ENCODE measurements around the gene MAPK8IP1. TPM values are rescaled to one million over a fixed set of nuclear protein-coding genes. Genes with fewer than 3 reads are reported as not detected.

MAPK8IP1 gene
- total RNA-seq, 1 experiment from 2014 or later, result 14.3 TPM

GRCh38 chr11:45881708-45882368, 3.6 kb upstream of the MAPK8IP1 start:
- in situ Hi-C loops (cut with HindIII; ENCODE audit: low pct_unique_long_range_greater_than_20kb, low sequenced_read_pairs), result no loop called here

DNA sequence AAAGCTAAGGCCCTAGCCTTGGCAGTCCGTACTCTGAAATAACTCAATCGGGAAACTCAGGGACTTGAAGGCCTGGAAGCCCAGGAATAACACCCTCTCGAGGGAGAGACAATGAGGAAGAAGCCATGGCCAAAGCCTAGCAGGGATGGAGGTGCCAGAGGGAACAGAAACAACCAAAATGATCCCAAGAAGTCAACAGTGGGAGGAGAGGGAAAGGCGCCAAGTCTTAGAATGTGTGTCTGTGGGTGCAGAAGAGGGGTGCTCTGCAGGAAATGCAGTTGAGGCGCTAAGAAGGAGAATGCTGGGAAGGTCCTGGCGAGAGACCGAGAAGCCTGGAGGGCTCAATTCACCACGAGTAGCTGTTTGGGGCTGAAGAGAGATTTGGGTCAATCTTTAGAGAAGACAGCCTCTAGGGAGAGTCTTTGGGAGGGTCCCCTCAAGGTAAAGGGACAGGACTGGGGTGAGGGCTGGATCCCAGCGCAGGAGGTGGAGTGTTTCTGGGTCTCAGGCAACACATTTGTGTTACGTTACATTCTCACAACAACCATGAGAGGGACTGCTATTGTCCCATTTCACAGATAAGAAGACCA, 760 bp upstream of the MAPK8IP1 start:
- no peak for DNase-seq (ENCODE audit: low read depth, low spot score)
- in situ Hi-C loops (cut with HindIII; ENCODE audit: low pct_unique_long_range_greater_than_20kb, low sequenced_read_pairs), result no loop called here

More at GRCh38 chr11:45881708-45882368, 3.6 kb upstream of the MAPK8IP1 start:
- no peak for DNase-seq (ENCODE audit: low read depth, low spot score)

DNA sequence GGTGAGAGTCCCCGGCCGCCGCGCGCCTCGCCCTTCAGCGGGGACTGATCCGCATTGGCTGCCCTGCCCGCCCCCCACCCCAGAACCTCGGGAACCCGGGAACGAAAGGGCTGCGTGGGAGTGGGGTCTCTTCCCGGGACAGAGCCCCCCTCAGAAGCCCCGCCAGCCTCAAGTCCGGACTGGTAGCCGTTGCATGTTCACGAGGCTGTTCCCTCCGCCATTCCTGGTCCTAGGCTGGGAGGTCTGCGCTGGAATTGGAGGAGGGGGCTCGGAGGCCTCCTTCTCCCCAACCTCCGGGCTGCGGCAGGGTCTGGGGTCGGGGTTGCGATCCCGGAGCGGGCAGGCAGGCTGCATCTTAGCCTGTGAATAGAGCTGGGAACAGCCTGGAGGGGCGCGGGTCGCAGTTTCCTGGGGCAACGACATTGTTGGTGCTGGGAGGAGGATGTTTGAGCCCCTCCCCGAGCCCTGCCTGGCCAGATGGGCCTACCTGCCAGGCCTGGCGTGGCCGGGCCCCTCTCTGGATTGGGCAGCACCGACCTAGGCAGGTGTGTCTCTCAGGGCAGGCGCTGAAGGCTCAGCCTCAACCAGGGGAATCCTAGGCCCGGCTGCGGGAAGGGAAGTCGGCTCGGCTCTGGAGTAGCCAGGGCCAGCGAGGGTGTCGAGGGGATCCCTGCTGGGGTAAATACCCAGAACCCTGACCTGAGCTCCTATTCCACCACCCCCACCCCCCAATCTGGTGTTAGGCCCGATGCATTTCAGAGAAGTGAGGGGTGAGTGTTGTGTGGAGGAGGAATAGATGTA, 670 bp downstream of the MAPK8IP1 start:
- DNase-seq (ENCODE audit: low read depth, low spot score), result no peak
- in situ Hi-C loops (cut with HindIII; ENCODE audit: low pct_unique_long_range_greater_than_20kb, low sequenced_read_pairs), result no loop called here

GRCh38 chr11:45886816-45887520, 1.5 kb downstream of the MAPK8IP1 start:
- DNase-seq (ENCODE audit: low read depth, low spot score), result no peak
- in situ Hi-C loops (cut with HindIII; ENCODE audit: low pct_unique_long_range_greater_than_20kb, low sequenced_read_pairs), result no loop called here

DNA sequence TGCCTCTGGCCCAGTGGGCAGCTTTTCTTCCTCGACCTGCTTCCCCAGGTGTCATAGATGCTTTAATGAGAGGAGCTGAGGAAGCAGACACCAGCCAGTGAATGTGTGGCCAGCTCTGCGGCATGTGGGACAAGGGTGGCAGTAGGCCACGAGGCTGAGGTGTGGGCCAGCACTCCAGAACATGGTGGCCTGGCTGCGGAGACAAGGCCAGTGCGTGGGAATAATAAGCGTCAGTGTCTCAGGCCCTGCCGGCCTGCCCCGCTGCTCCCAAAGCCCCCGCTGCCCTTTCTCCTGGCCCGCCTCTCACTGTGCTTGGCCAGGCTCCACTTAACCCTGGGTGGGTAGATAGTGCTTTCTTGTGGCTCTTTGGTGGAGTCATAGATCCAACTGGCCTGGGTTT, 2.1 kb downstream of the MAPK8IP1 start:
- in situ Hi-C loops (cut with HindIII; ENCODE audit: low pct_unique_long_range_greater_than_20kb, low sequenced_read_pairs), result no loop called here
- DNase-seq (ENCODE audit: low read depth, low spot score), result no peak

DNA sequence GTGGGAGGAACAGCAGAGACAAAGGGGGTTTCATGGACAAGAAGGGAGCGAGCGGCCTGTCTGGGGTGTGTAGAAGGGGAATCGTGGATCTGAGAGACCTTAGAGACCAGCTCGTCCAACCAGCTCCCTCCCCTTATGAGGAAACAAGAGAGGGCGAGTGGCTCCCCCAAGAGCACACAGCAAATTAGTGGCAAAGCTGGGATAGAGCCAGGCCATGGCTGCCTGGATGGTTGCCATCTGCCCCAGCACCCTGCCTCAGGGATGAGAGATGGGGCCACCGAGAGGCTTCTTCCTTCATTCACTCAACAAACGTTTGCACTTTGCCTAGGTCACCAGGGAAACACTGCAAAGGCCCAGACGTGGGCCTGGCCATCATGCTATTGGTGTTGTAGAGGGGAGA, 4.1 kb downstream of the MAPK8IP1 start:
- no peak for DNase-seq (ENCODE audit: low read depth, low spot score)
- in situ Hi-C loops (cut with HindIII; ENCODE audit: low pct_unique_long_range_greater_than_20kb, low sequenced_read_pairs), result no loop called here

GRCh38 chr11:45889966-45890365, 4.5 kb downstream of the MAPK8IP1 start:
- no peak for DNase-seq (ENCODE audit: low read depth, low spot score)
- in situ Hi-C loops (cut with HindIII; ENCODE audit: low pct_unique_long_range_greater_than_20kb, low sequenced_read_pairs), result no loop called here

GRCh38 chr11:45890886-45891550, 5.6 kb downstream of the MAPK8IP1 start:
- in situ Hi-C loops (cut with HindIII; ENCODE audit: low pct_unique_long_range_greater_than_20kb, low sequenced_read_pairs), result no loop called here
- DNase-seq (ENCODE audit: low read depth, low spot score), result no peak

GRCh38 chr11:45892856-45893255, 7.4 kb downstream of the MAPK8IP1 start:
- in situ Hi-C loops (cut with HindIII; ENCODE audit: low pct_unique_long_range_greater_than_20kb, low sequenced_read_pairs), result no loop called here
- DNase-seq (ENCODE audit: low read depth, low spot score), result no peak

DNA sequence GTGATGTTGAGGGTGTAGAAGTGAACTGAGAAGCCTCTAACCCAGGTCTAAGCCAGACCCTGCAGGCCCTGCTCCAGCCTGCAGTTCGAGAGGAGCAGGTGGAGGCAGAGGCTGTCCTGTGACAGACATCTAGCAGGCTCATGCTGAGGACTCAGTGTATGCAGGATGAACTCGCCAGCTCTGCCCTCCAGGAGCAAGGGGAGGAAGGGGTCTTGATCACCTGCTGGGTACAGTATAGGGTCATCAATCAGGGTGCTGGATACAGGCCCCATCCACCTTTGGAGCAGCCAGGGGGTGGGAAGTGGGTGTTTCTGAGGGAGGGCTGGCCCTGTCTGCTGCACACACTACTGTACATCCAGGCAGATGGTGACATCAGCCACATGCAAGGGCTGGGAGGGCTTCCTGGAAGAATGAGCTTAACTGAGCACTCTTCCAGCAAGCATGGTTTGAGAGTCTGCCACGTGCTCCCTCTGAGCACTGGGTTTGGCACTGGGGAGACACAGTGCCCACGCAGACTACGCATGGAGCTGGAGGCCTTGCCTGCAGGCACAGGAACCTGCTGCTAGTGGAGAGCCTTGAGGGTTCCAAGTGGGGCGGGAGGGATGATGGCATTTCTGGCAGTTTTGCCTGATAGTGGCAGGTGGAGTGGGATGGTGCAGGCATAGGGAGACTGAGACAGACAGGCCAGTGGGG, 9.2 kb downstream of the MAPK8IP1 start:
- in situ Hi-C loops (cut with HindIII; ENCODE audit: low pct_unique_long_range_greater_than_20kb, low sequenced_read_pairs), result no loop called here
- DNase-seq (ENCODE audit: low read depth, low spot score), result no peak

DNA sequence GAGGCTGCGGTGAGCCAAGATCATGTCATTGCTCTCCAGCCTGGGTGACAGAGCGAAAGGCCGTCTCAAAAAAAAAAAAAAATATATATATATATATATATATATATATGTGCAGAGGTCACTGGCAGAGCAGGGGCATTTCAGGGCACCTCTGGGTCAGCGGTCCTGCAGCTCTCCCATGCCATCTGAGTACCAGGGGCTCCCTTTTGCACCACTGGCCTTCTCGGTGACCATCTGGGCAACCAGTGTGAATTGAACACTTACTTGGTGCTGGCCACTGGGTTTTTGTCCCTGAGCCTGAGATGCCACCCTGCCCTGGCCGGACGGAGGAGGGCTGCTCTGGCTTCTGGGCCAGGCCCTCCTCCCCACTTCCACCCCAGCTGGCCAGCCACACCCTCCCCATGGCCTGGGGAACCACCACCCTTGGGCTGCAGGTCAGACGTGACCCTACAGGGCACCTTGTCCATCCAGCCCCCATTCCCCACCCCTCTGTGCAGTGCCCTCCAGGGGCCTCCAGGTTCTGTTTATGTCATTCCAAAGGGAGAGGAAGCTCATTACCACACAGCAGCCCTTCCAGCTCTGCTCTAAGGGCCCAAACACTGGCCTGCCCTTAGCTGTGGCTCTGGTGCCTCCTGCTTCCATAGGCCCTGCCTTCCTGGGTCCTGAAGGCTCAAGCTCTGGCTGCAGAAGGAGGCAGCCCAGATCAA, 10.3 kb downstream of the MAPK8IP1 start:
- no peak for DNase-seq (ENCODE audit: low read depth, low spot score)
- in situ Hi-C loops (cut with HindIII; ENCODE audit: low pct_unique_long_range_greater_than_20kb, low sequenced_read_pairs), result no loop called here

GRCh38 chr11:45896422-45896984, 11.1 kb downstream of the MAPK8IP1 start:
- in situ Hi-C loops (cut with HindIII; ENCODE audit: low pct_unique_long_range_greater_than_20kb, low sequenced_read_pairs), result no loop called here
- DNase-seq (ENCODE audit: low read depth, low spot score), result no peak

DNA sequence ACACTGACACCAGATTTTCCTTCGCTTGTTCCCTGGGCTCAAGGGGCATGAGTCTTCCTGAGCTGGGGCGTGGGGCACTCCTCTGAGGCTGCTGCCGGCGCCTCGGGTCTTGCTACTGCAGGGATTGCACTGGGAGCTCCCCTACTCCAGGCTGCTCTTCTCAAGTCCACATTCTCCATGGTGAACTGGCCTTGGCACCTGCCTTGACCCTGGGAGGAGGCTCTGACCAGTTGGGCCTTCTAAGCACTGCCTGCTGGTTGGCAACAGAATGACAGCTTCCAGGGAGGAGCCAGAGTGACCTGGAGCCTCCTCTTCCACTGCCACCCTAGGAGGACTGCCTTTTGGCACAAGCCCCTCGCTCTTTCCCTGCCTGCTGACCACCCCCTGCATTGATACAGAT, 12.1 kb downstream of the MAPK8IP1 start:
- in situ Hi-C loops (cut with HindIII; ENCODE audit: low pct_unique_long_range_greater_than_20kb, low sequenced_read_pairs), result no loop called here
- no peak for DNase-seq (ENCODE audit: low read depth, low spot score)

DNA sequence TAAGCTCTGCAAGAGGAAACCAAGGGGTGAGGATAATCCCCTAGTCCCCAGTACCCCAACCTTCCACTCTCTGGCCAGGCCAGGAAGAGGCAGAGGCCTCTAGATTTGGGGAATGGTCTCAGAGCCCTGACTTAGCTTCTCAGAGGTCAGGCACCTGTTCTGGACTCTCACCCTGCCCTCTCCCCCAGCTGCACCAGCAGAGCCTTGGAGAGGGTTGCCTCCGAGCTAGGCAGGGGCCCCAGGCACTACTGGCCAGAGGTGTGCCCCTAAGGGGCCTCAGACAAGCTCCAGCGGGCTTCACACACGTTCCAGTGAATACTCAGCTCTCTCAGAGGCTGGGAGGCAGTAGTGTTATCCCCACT, 13.6 kb downstream of the MAPK8IP1 start:
- in situ Hi-C loops (cut with HindIII; ENCODE audit: low pct_unique_long_range_greater_than_20kb, low sequenced_read_pairs), result no loop called here
- DNase-seq (ENCODE audit: low read depth, low spot score), result no peak

- in situ Hi-C loops (cut with HindIII; ENCODE audit: low pct_unique_long_range_greater_than_20kb, low sequenced_read_pairs), result no loop called here
- peak; percentile 67 for DNase-seq (ENCODE audit: low read depth, low spot score)
Measured at GRCh38 chr11:45899448-45900174, 14.2 kb downstream of the MAPK8IP1 start.

Data from SK-MEL-5 (cell line).